Panc1 (cell line): ENCODE results near the gene ELAPOR1. TPM values are rescaled to one million over a fixed set of nuclear protein-coding genes. Genes with fewer than 3 reads are reported as not detected.

Experiments
- ATAC-seq: fragments of 200-7000 bp; cut with Tn5 transposase; 2 replicates; pipeline ENCODE4 v1.9.1; 2020; ENCODE audit warnings: mild to moderate bottlenecking, moderate library complexity
- BruUV-seq: library from RNA; stranded (reverse); fragments of 400-500 nt; replicated peaks from 2 replicates; lab custom pipeline; 2021; lab: Mats Ljungman, UMichigan
- CTCF ChIA-PET: fragments of 300-600 bp; sonication (Branson Sonifier 250); formaldehyde crosslinking; loops from one replicate; lab custom pipeline; 2022; ENCODE audit warnings: antibody characterized with exemption; lab: Charles Lee
- POLR2A ChIA-PET: fragments of 300-600 bp; sonication (Branson Sonifier 250); formaldehyde crosslinking; loops from one replicate; lab custom pipeline; 2022; ENCODE audit warnings: antibody characterized with exemption; lab: Charles Lee
- DNase-seq: peaks from one replicate; pipeline ENCODE4 v3.0.0-alpha.2; 2010; ENCODE audit warnings: low read depth, low spot score
- H3K27ac ChIP-seq: 2 replicates; pipeline ENCODE4 v1.5.1; 2011; ENCODE audit warnings: mild to moderate bottlenecking, low read length, inconsistent platforms
- H3K27me3 ChIP-seq: fragments of 200-500 bp; sonication (Bioruptor generic); 2 replicates; pipeline ENCODE4 v1.6.0; 2014; ENCODE audit warnings: low read length, inconsistent platforms; ENCODE audit not compliant: control insufficient read depth, insufficient read depth
- H3K36me3 ChIP-seq: fragments of 200-500 bp; sonication (Bioruptor generic); 2 replicates; pipeline ENCODE4 v1.5.1; 2014; ENCODE audit warnings: inconsistent platforms, mild to moderate bottlenecking, low read length, moderate library complexity; ENCODE audit not compliant: control insufficient read depth, insufficient read depth
- H3K4me1 ChIP-seq: 2 replicates; pipeline ENCODE4 v1.5.1; 2011; ENCODE audit warnings: inconsistent platforms, mild to moderate bottlenecking, low read length, moderate library complexity; ENCODE audit not compliant: control insufficient read depth, insufficient read depth
- H3K4me3 ChIP-seq, 2 experiments: 2 replicates each; pipeline ENCODE4 v1.5.1; 2011 to 2012; ENCODE audit warnings: low read depth in 2 of 2, low read length in 2 of 2, mild to moderate bottlenecking in 2 of 2, inconsistent platforms in 1 of 2, moderate library complexity in 1 of 2
- H3K9me3 ChIP-seq: fragments of 200-500 bp; sonication (Bioruptor generic); 2 replicates; pipeline ENCODE4 v1.5.1; 2014; ENCODE audit warnings: low read depth, mild to moderate bottlenecking, inconsistent platforms, low read length, moderate library complexity; ENCODE audit not compliant: control insufficient read depth, insufficient read depth
- CTCF ChIP-seq: fragments of 450-650 bp; IDR thresholded peaks from 2 replicates; pipeline ENCODE4 v1.5.1; 2017; ENCODE audit warnings: mild to moderate bottlenecking
- POLR2AphosphoS5 ChIP-seq: IDR thresholded peaks from 2 replicates; pipeline ENCODE4 v1.6.1; 2012; ENCODE audit warnings: mild to moderate bottlenecking, low read depth, low read length, moderate library complexity
- SIN3A ChIP-seq: IDR thresholded peaks from 2 replicates; pipeline ENCODE4 v1.6.1; 2012; ENCODE audit warnings: low read depth, mild to moderate bottlenecking, low read length, moderate library complexity, borderline replicate concordance; ENCODE audit not compliant: insufficient read depth
- TCF7L2 ChIP-seq: IDR thresholded peaks from 2 replicates; pipeline ENCODE4 v1.6.1; 2011; ENCODE audit warnings: mild to moderate bottlenecking, low read depth, low read length, inconsistent platforms
- in situ Hi-C: cut with HindIII; loops from 2 replicates; pipeline ENCODE4 v1.10.0; 2016; ENCODE audit warnings: low sequenced_read_pairs, low pct_unique_long_range_greater_than_20kb
- intact Hi-C: fragments of 100-400 bp; cut with micrococcal nuclease; formaldehyde crosslinking; loops from one replicate; pipeline ENCODE4 v1.10.0; 2022; ENCODE audit not compliant: unreplicated experiment
- total RNA-seq: library from RNA; stranded (reverse); gene quantifications from one replicate; pipeline ENCODE4 v1.2.1, GENCODE V29; 2021; ENCODE audit not compliant: unreplicated experiment
- TF ChIP-seq, protein P1 (sequence below), 2 experiments: IDR thresholded peaks; 2 replicates each; pipeline ENCODE4 v1.6.1; 2011 to 2012; ENCODE audit warnings: low read depth in 2 of 2, control low read depth in 1 of 2, low read length in 1 of 2, mild to moderate bottlenecking in 1 of 2, moderate library complexity in 1 of 2; ENCODE audit not compliant: insufficient read depth in 1 of 2

ELAPOR1 gene
- total RNA-seq, 1 experiment from 2014 or later: 0.28 TPM

DNA sequence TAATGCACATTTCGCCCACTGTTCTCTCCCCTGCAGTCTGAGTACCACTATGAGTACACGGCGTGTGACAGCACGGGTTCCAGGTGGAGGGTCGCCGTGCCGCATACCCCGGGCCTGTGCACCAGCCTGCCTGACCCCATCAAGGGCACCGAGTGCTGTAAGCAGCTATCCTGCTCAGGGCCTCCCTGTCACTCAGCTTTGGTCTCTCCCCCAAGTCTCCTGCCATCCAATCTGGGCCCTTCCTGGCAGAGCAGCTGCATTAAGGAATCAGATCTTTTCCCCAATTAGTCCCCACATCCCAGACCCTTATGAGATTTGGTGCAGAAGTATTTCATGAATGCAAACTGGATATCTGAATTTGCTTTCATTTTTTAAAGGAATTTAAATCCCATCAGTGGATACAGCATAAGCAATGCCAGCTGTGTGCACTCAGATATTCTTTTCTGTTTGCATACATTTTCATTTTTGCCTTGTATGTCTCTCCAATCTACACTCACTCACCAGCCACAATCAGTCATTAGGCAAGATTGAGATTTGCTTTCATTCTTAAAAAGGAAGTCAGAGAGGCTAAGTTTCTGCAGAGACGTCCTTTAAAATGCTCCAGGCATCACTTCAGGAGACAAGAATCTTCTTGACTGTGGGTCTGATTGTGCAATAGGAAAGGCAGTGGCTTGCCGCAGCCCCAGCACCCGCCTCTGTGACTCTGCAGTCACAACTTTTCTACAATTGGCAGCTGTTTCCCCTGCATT is 48.1 kb downstream of the ELAPOR1 start:
- Histone ChIP-seq H3K4me1 (no peaks in the 10 kb centered on the region), H3K9me3 (no peaks in the 10 kb centered on the region), H3K27me3 (no peaks in the 10 kb centered on the region), H3K36me3 (no peaks in the 10 kb centered on the region), H3K4me3 (no peak overlapping the region), H3K27ac (no peak overlapping the region)
- BruUV-seq: no TSS peak
- intact Hi-C loops: no loop called here
- in situ Hi-C loops: no loop called here
- no peak for ATAC-seq
- no peak for DNase-seq
- TF ChIP-seq CTCF (no peak), POLR2AphosphoS5 (no peak), TCF7L2 (no peak), SIN3A (no peak)
- TF ChIP-seq, protein P1, sequence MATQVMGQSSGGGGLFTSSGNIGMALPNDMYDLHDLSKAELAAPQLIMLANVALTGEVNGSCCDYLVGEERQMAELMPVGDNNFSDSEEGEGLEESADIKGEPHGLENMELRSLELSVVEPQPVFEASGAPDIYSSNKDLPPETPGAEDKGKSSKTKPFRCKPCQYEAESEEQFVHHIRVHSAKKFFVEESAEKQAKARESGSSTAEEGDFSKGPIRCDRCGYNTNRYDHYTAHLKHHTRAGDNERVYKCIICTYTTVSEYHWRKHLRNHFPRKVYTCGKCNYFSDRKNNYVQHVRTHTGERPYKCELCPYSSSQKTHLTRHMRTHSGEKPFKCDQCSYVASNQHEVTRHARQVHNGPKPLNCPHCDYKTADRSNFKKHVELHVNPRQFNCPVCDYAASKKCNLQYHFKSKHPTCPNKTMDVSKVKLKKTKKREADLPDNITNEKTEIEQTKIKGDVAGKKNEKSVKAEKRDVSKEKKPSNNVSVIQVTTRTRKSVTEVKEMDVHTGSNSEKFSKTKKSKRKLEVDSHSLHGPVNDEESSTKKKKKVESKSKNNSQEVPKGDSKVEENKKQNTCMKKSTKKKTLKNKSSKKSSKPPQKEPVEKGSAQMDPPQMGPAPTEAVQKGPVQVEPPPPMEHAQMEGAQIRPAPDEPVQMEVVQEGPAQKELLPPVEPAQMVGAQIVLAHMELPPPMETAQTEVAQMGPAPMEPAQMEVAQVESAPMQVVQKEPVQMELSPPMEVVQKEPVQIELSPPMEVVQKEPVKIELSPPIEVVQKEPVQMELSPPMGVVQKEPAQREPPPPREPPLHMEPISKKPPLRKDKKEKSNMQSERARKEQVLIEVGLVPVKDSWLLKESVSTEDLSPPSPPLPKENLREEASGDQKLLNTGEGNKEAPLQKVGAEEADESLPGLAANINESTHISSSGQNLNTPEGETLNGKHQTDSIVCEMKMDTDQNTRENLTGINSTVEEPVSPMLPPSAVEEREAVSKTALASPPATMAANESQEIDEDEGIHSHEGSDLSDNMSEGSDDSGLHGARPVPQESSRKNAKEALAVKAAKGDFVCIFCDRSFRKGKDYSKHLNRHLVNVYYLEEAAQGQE (IDR thresholded peaks at IDR 0.05; ENCODE audit: insufficient read depth in 1 of 2, low read depth in 2 of 2, low read length in 1 of 2): no peak
- CTCF ChIA-PET: no interaction called here
- POLR2A ChIA-PET: no interaction called here

GRCh38 chr1:109162626-109163025 is 48.7 kb downstream of the ELAPOR1 start:
- Histone ChIP-seq H3K4me1 (no peaks in the 10 kb centered on the region), H3K4me3 (no peak overlapping the region), H3K27me3 (no peaks in the 10 kb centered on the region), H3K9me3 (no peaks in the 10 kb centered on the region), H3K36me3 (no peaks in the 10 kb centered on the region), H3K27ac (no peak overlapping the region)
- ATAC-seq (no peak), DNase-seq (no peak)
- ChIA-PET CTCF (no interaction called here), POLR2A (no interaction called here)
- in situ Hi-C loops: no loop called here
- BruUV-seq: no TSS peak
- intact Hi-C loops: no loop called here
- TF ChIP-seq TCF7L2 (no peak), SIN3A (no peak), POLR2AphosphoS5 (no peak), CTCF (no peak)
- TF ChIP-seq, protein P1 (IDR thresholded peaks at IDR 0.05; ENCODE audit: insufficient read depth in 1 of 2, low read depth in 2 of 2, low read length in 1 of 2): no peak
